ENCODE measurements around the gene AQP6. TPM values are rescaled to one million over a fixed set of nuclear protein-coding genes. Genes with fewer than 3 reads are reported as not detected.

The AQP6 gene
- total RNA-seq, 1 experiment from 2014 or later: 0.09 TPM

GRCh38 chr12:49936925-49937324, 35.8 kb upstream of the AQP6 start:
- Histone ChIP-seq H3K9ac (ENCODE audit: extremely low read depth, insufficient read length, low read length) (no peak overlapping the region), H3T11ph (ENCODE audit: low read length) (no peak overlapping the region), H4K20me1 (ENCODE audit: control insufficient read depth, insufficient read depth, insufficient read length) (no peaks in the 10 kb centered on the region), H3K27ac (ENCODE audit: insufficient read length, low read depth, low read length) (no peak overlapping the region), H3K18ac (ENCODE audit: insufficient read length, low read depth, low read length) (no peak overlapping the region), H2BK15ac (ENCODE audit: low read depth, low read length) (no peak overlapping the region), H4K91ac (ENCODE audit: insufficient read length, low read depth, low read length) (no peak overlapping the region), H2AFZ (ENCODE audit: low read length) (no peak overlapping the region), H3K23me2 (ENCODE audit: insufficient read length, low read depth, low read length, poor library complexity, severe bottlenecking) (no peaks in the 10 kb centered on the region), H4K5ac (ENCODE audit: insufficient read length, low read depth, low read length) (no peak overlapping the region), H2AK5ac (ENCODE audit: insufficient read length, low read length) (no peak overlapping the region), H3K4me1 (ENCODE audit: insufficient read depth, low read length) (no peaks in the 10 kb centered on the region), H3K4me2 (ENCODE audit: insufficient read depth, insufficient read length, low read length) (no peak overlapping the region), H3K56ac (ENCODE audit: insufficient read length, low read depth, low read length) (no peak overlapping the region), H2BK20ac (ENCODE audit: low read depth, low read length, poor library complexity, severe bottlenecking) (no peak overlapping the region), H3K23ac (ENCODE audit: insufficient read length, low read depth, low read length) (no peak overlapping the region), H3K4ac (ENCODE audit: low read depth, low read length) (no peak overlapping the region), H3K14ac (ENCODE audit: insufficient read depth, low read length) (no peak overlapping the region), H2BK12ac (ENCODE audit: insufficient read length, low read depth, low read length) (no peak overlapping the region), H2BK120ac (ENCODE audit: low read depth, low read length, poor library complexity, severe bottlenecking) (no peak overlapping the region), H3K27me3 (ENCODE audit: insufficient read depth, low read length) (no peaks in the 10 kb centered on the region), H4K8ac (replicated peaks; ENCODE audit: insufficient read length, low read depth, low read length) (no peak overlapping the region), H3K9me3 (ENCODE audit: control insufficient read depth, low read depth, low read length) (no peaks in the 10 kb centered on the region), H3K79me1 (ENCODE audit: insufficient read depth, low read depth, low read length, poor library complexity, severe bottlenecking) (no peaks in the 10 kb centered on the region), H3K79me2 (ENCODE audit: insufficient read depth, low read length) (no peaks in the 10 kb centered on the region), H2BK5ac (ENCODE audit: insufficient read length, low read length) (no peak overlapping the region)
- Mint-ChIP-seq H3K4me1 (peaks cover 6 to 11% of the 10 kb centered on the region in 2 experiments), H3K9me3 (no peaks in the 10 kb centered on the region), H3K27ac (no peak overlapping the region), H3K27me3 (ENCODE audit: low read depth) (no peaks in the 10 kb centered on the region; the same call in 1 of the 2 replicates), H3K4me3 (no peak overlapping the region), H3K36me3 (ENCODE audit: insufficient read depth in 1 of 3, low read depth in 3 of 3) (no peaks in the 10 kb centered on the region; a peak in 1 of 7 replicates)
- no peak for TF ChIP-seq CTCF (conservative IDR thresholded peaks at IDR 0.05)
- no CpG with 5 or more reads among the region's 3 CpGs for WGBS (ENCODE audit: extremely low coverage, insufficient read length, low lambda C conversion rate)
- no peak for DNase-seq

All from H9 (cell line).